ENCODE data around the gene WNK2.
"Not testable (repeated sequence)": the region's sequence is repeated elsewhere in the genome, so short reads cannot be mapped to it uniquely, and the experiment has no call there.

Gene WNK2

GRCh38 chr9:93338196-93338595 is 154.3 kb downstream of the WNK2 start:
- DNase-seq (ENCODE audit: low spot score) = not testable (repeated sequence)

GRCh38 chr9:93340091-93340490 is 156.2 kb downstream of the WNK2 start:
- no peak for DNase-seq (ENCODE audit: low spot score)

GRCh38 chr9:93341820-93342219 is 157.9 kb downstream of the WNK2 start:
- DNase-seq (ENCODE audit: low spot score) = not testable (repeated sequence)

GRCh38 chr9:93342428-93342827 is 158.5 kb downstream of the WNK2 start:
- DNase-seq (ENCODE audit: low spot score) = not testable (repeated sequence)

- no peak for DNase-seq (ENCODE audit: low spot score)
Measured at GRCh38 chr9:93343663-93344062, 159.7 kb downstream of the WNK2 start.

- peak; percentile 45 for DNase-seq (ENCODE audit: low spot score)
Measured at GRCh38 chr9:93345643-93346230, 161.8 kb downstream of the WNK2 start.

- DNase-seq (ENCODE audit: low spot score) = peak; percentile 32
Measured at GRCh38 chr9:93346231-93347112, 162.5 kb downstream of the WNK2 start.

- DNase-seq (ENCODE audit: low spot score) = not testable (repeated sequence)
Measured at GRCh38 chr9:93347371-93347975, 163.5 kb downstream of the WNK2 start.

GRCh38 chr9:93353413-93354310 is 169.7 kb downstream of the WNK2 start:
- DNase-seq (ENCODE audit: low spot score) = not testable (repeated sequence)

GRCh38 chr9:93354451-93354850 is 170.5 kb downstream of the WNK2 start:
- no peak for DNase-seq (ENCODE audit: low spot score)

GRCh38 chr9:93355827-93356226 is 171.9 kb downstream of the WNK2 start:
- no peak for DNase-seq (ENCODE audit: low spot score)

- no peak for DNase-seq (ENCODE audit: low spot score)
Measured at GRCh38 chr9:93357649-93358048, 173.7 kb downstream of the WNK2 start.

GRCh38 chr9:93359907-93360306 is 176.0 kb downstream of the WNK2 start:
- DNase-seq (ENCODE audit: low spot score) = not testable (repeated sequence)

- DNase-seq (ENCODE audit: low spot score) = no peak
Measured at GRCh38 chr9:93361995-93362394, 178.1 kb downstream of the WNK2 start.

GRCh38 chr9:93364734-93365426 is 180.9 kb downstream of the WNK2 start:
- no peak for DNase-seq (ENCODE audit: low spot score)

- DNase-seq (ENCODE audit: low spot score) = no peak
Measured at GRCh38 chr9:93365427-93366118, 181.6 kb downstream of the WNK2 start.

GRCh38 chr9:93366119-93366447 is 182.1 kb downstream of the WNK2 start:
- no peak for DNase-seq (ENCODE audit: low spot score)

GRCh38 chr9:93366486-93366885 is 182.5 kb downstream of the WNK2 start:
- DNase-seq (ENCODE audit: low spot score) = not testable (repeated sequence)

- DNase-seq (ENCODE audit: low spot score) = no peak
Measured at GRCh38 chr9:93368437-93368836, 184.5 kb downstream of the WNK2 start.

GRCh38 chr9:93369686-93370085 is 185.7 kb downstream of the WNK2 start:
- DNase-seq (ENCODE audit: low spot score) = no peak

Measured in cerebellar cortex (tissue), 1 donor.